ENCODE data around the gene GULP1. TPM values are rescaled to one million over a fixed set of nuclear protein-coding genes. Genes with fewer than 3 reads are reported as not detected.

GULP1 gene
- total and polyA plus RNA-seq, 2 experiments from 2014 or later: 28.3 to 41.2 TPM

- H3K4me1 ChIP-seq (ENCODE audit: low read depth): no peaks in the 10 kb centered on the region
- H3K9me3 ChIP-seq (ENCODE audit: low read depth): no peaks in the 10 kb centered on the region
- H3K27ac ChIP-seq: no peak overlapping the region
- no peaks in the 10 kb centered on the region for H3K36me3 ChIP-seq
- H3K27me3 ChIP-seq: no peaks in the 10 kb centered on the region
- H3K4me3 ChIP-seq: no peak overlapping the region
- no peak for TF ChIP-seq CTCF (IDR thresholded peaks at IDR 0.05; ENCODE audit: low read depth, low read length)
- DNase-seq (ENCODE audit: low read depth in 1 of 2, low spot score in 1 of 2): no peak
Observed at GRCh38 chr2:188492751-188493150, 201.1 kb downstream of the GULP1 start.

GRCh38 chr2:188494906-188495305, 203.2 kb downstream of the GULP1 start:
- no peaks in the 10 kb centered on the region for H3K27me3 ChIP-seq
- TF ChIP-seq CTCF (IDR thresholded peaks at IDR 0.05; ENCODE audit: low read depth, low read length): no peak
- H3K27ac ChIP-seq: no peak overlapping the region
- no peaks in the 10 kb centered on the region for H3K4me1 ChIP-seq (ENCODE audit: low read depth)
- no peak overlapping the region for H3K4me3 ChIP-seq
- DNase-seq (ENCODE audit: low read depth in 1 of 2, low spot score in 1 of 2): no peak
- H3K36me3 ChIP-seq: no peaks in the 10 kb centered on the region
- H3K9me3 ChIP-seq (ENCODE audit: low read depth): no peaks in the 10 kb centered on the region

- Histone ChIP-seq H3K27ac (no peak overlapping the region), H3K9me3 (ENCODE audit: low read depth) (no peaks in the 10 kb centered on the region), H3K36me3 (no peaks in the 10 kb centered on the region), H3K27me3 (no peaks in the 10 kb centered on the region), H3K4me1 (ENCODE audit: low read depth) (no peaks in the 10 kb centered on the region), H3K4me3 (no peak overlapping the region)
- peak in 1 of 2 donors; percentile 43 for DNase-seq (ENCODE audit: low read depth in 1 of 2, low spot score in 1 of 2)
- no peak for TF ChIP-seq CTCF (IDR thresholded peaks at IDR 0.05; ENCODE audit: low read depth, low read length)
Observed at GRCh38 chr2:188495969-188496431, 204.3 kb downstream of the GULP1 start.

- DNase-seq (ENCODE audit: low read depth in 1 of 2, low spot score in 1 of 2): peak in 1 of 2 donors; percentile 16
- Histone ChIP-seq H3K4me3 (no peak overlapping the region), H3K9me3 (ENCODE audit: low read depth) (no peaks in the 10 kb centered on the region), H3K4me1 (ENCODE audit: low read depth) (no peaks in the 10 kb centered on the region), H3K27ac (no peak overlapping the region), H3K27me3 (no peaks in the 10 kb centered on the region), H3K36me3 (no peaks in the 10 kb centered on the region)
- TF ChIP-seq CTCF (IDR thresholded peaks at IDR 0.05; ENCODE audit: low read depth, low read length): no peak
Observed at GRCh38 chr2:188497726-188498125, 206.1 kb downstream of the GULP1 start.

- no peak overlapping the region for H3K4me3 ChIP-seq
- H3K4me1 ChIP-seq (ENCODE audit: low read depth): peaks cover 6% of the 10 kb centered on the region
- H3K27me3 ChIP-seq: no peaks in the 10 kb centered on the region
- H3K27ac ChIP-seq: no peak overlapping the region
- H3K9me3 ChIP-seq (ENCODE audit: low read depth): no peaks in the 10 kb centered on the region
- TF ChIP-seq CTCF (IDR thresholded peaks at IDR 0.05; ENCODE audit: low read depth, low read length): no peak
- DNase-seq (ENCODE audit: low read depth in 1 of 2, low spot score in 1 of 2): no peak
- H3K36me3 ChIP-seq: no peaks in the 10 kb centered on the region
Observed at GRCh38 chr2:188503975-188504374, 212.3 kb downstream of the GULP1 start.

- Histone ChIP-seq H3K4me1 (ENCODE audit: low read depth) (peaks cover 13% of the 10 kb centered on the region), H3K27me3 (no peaks in the 10 kb centered on the region), H3K9me3 (ENCODE audit: low read depth) (no peaks in the 10 kb centered on the region), H3K4me3 (no peak overlapping the region), H3K27ac (peak overlapping the region; percentile 75), H3K36me3 (no peaks in the 10 kb centered on the region)
- DNase-seq (ENCODE audit: low read depth in 1 of 2, low spot score in 1 of 2): peak in 1 of 2 donors; percentile 14
- TF ChIP-seq CTCF (IDR thresholded peaks at IDR 0.05; ENCODE audit: low read depth, low read length): no peak
Observed at GRCh38 chr2:188506843-188507242, 215.2 kb downstream of the GULP1 start.

Measured in cardiac muscle cell (in vitro differentiated cells and primary cell).